GM19328 (cell line): ENCODE results near the gene ZNF90.
"Not testable (repeated sequence)": the region's sequence is repeated elsewhere in the genome, so short reads cannot be mapped to it uniquely, and the experiment has no call there.

Experiments
- ATAC-seq: cut with Tn5 transposase; IDR thresholded peaks from one replicate; pipeline ENCODE4 v1.9.1; 2021; ENCODE audit warnings: mild to moderate bottlenecking, moderate library complexity; ENCODE audit not compliant: unreplicated experiment

Gene ZNF90

DNA sequence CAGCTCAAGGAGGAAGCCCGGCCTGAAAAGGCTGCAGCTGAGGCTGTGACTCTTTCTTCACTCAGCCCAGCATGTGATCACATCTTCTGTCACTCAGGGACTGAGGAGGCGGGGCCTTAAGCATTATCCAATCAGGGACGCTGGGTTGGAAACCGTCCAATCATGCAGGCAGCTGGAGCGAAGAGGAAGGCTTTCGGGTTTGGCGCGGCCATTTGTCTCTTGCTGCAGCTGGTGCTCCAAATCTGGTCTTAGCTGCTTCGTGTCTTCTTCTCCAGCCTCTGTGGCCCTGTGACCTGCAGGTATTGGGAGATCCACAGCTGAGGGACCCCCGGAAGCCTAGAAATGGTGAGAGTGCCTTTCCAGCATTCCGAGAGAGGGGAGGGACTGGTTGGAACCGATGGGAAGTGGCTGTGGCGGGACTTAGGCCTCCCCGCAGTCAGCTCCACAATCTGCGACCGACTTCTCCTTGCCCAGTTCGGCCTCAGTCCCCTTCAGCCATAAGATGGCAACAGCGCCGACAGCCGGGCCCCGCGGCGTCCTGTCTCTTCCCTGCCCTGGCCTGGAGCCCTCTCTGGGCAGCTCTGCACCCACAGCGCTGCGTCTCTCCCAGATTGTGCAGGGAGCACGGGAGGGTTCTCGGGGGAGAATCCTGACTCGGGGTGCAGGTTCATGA lies at the start of gene ZNF90:
TSS of gene ZNF90 (plus strand) at position 210 of the 673 bp plus-strand sequence. CDS start at position 343, 133 bp downstream.
- ATAC-seq = no peak

DNA sequence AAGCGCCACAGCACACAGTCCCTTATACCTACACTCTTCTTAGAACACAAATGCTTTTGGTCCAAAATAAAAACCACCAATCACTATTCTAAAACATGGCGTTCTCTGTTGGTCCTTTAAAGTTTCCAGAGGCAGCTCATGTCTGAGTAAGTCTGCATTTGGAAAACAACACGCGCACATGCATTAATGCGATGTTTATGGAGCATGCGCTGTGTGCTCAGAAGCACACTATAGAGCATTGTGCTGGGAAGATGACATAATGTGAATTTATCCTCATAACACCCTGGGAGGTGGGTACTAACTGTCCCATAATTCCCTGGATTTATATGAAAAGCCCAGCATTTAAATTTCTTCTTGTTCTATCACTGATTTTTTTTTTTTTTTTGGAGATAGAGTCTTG lies 49.2 kb upstream of the ZNF90 start:
- ATAC-seq = no peak

DNA sequence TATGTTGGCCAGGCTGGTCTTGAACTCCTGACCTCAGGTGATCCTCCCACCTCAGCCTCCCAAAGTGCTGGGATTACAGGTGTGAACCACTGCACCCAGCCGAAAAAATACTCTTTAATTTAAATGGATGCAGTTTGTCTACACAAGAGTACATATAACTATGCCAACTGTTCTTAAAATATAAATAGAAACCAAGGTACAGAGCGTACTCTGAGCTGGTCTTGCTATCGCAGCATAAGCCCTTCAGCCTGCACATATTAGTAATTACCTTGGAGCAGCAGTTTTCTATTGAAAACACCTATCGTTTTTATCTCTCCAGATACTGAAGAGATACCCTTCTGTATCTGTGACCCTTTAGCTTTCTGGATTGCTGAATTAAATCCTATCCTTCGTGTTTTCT lies 41.9 kb upstream of the ZNF90 start:
- ATAC-seq = no peak

DNA sequence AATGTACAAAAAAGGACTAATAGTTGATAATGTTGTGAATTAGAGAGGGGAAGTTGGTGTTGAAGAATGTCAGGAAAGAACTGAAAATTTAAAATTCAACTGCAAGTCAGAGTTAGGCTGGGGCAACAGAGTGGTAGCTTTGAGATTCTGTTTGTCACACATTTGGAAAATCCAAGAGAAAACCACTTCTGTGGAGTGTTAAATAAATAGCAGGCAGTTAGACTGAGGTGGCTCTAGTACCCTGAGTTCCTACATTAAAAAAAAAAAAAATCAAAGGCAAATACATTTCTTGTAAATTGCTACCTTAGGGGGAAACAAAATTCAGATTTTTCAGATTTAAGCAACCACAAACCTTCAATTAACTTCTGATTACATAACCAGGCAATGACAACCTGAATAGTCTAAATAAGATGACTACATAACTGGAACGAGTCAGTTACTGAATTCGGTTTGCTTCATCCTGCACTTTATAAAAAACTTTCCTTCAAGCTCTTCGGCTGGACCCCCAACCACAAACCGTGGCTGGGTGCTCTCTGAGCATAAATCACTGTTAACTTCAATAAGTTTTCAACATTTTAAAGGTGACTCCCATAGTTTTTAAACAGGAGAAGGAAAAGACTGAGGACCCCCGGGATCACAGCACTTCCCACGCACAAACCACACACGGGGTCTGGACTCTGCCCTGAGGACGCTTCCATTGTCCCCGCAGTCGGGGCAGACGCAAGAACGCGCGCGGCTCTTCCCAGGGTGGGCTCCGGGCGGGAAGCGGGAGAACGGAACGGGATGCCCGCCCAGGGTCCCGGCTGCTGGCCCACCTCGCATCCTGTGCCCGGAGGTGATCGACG lies 39.2 kb upstream of the ZNF90 start:
- ATAC-seq = no peak

DNA sequence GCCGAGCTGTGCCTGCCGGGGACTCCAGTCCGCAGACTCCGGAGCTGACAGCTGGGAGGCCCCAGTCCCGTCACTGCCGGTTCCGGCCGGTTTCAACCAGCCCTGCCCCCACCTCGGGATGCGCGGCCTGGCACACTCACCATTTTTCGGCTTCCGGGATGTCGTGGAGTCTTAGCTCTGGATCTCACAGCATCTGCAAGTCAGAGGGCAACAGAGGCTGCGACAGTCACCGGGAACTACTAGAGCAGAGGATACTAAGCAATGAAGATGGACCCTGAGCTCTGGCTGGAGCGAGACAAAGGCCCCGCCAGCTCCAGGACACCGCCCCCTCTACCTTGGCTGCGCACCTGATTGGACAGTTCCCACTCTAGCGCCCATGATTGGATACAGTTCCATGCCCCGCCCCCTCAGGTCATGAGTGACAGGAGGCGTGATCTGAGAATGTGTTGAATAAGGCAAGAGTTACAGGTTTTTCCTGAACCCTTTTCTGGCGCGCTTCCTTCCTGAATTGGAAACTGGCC lies 38.5 kb upstream of the ZNF90 start, which contains the start of gene ZNF682:
TSS of gene ZNF682 (minus strand) at position 303 of the 521 bp plus-strand sequence. CDS start at position 143, 160 bp downstream.
- peak; percentile 95 for ATAC-seq

DNA sequence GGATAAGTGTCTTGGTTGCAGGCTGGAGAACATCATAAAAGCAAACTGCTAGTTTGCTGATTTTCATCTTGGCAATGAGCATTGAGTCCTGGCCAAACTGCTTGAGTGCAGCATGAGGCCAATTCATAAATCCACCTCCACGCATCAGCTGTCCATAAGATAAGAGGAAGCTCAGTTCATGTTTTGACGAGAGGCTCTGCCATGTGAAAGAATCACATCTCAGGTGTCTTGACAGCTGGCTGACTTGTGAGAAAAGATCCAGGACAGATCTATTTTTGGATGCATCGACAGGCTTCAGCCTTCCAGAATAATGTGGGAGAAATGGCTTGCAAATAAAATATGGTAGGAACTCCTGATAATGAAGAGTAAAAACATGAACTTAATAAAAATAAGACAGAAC lies 33.1 kb upstream of the ZNF90 start:
- ATAC-seq = no peak

DNA sequence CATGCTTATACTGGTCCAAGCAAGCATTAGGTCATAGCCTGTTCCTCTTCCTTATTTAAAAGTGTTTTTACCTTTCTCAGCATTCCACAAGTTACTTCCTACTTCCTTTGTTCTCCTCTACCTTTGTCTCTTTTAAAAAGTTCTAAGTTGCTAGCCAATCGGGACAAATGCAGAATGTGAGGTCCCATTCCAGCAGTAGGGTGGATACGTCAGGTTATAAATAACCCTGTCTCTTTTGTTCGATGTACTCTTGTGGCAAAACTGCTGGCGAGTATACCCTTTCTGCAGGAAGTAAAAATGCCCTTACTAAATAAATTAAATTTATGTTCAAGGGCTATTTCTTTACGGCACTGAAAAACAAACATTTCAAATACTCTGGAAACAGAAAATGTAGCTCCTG lies 32.1 kb upstream of the ZNF90 start:
- not testable (repeated sequence) for ATAC-seq

DNA sequence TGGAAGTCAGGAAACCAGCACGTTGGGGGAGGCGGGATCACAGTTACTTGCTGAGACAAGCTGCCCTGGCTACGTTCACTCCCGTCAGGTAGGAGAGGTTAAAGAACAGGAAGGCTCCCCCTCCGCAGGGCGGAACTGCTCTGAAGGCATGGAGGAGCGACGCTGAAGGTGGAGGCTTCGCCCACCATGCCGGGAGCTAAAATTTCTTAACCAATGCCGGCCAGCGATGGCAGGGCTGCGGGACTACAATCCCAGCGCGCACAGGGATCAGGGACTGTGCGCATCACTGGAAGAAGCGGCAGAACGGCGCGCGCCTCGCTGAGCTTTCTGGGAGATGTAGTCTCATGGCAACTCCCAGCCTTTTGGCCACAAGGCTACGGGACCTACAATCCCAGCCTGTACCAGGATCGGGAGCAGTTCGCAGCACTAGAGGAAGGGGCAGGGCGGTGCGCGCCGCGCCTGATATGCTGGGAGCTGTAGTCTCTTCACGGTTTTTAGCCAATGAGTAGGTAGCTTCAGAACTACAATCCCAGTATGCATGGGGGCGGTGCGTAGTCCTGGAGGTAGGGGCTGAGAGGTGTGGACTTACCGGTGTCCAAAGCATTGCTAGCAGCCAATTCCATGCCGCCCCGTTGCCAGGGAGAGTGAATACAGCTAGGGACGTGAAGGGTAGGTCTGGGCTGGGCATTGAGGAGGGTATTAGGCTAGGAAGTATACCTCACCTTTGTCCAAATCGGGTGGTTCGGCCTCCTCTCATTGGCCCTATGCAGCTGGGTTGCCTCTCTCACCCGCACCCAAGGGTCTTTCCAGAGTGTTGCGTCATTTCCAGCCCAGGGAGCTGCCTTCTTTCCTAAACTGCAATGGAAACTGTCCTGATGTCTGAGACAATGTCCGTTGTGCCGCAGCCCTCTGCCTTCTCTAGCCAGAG lies 25.7 kb upstream of the ZNF90 start:
- ATAC-seq = peak; percentile 65

DNA sequence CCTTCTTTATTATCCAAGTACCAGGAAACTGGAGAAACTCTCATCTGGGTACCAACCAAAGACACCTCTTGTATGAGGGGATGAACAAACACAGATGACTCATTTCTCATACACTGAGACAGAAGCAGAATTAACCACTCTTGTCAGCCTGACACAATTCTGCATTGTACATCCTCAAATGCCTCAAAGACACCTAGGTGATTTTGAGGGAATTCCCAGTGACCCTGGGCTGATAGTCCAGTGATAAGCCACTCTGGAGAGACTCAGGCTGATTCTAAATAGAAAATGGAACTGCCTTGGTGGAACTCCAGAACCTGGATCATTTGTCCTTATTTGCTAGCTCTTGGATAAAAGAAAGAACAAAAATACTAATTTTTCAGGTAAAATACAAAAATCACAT lies 19.1 kb upstream of the ZNF90 start:
- ATAC-seq = not testable (repeated sequence)

DNA sequence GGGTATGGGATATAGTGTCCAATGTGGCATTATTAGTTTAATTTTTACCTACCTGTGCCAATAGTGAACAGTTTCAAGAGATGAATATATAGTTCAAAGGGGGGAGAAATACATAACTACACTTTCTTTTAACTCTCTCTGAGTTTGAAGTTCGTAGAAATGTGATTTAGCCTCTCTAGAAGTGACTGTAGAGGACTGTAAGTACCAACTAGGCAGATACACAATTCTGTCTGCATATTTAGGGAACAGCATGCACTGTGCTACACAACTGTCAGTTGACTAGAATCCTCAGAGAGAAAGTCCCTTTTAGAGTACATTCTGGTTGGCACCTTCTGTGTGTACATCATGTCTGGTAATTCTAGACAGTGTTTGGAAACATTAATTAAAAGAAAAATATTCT lies 17.5 kb upstream of the ZNF90 start:
- ATAC-seq = no peak

DNA sequence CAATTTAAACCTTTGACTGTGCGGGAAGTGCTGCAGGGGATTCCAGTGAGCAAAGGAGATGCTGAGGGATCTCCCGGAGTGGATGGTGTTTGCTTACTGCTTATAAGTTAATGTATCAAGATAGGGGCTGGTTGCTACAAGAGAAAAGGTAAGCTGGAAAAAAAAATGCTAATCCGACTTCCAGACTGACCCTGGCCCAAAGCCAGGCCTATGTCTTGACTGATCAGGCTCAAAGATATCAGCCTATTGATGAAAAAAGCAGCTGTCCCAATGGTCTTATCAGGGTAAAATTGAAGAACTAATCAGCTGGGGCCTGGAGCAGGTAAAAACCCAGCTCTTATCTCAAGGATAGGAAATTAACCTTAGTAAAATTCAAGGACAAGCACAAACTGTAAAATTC lies 10.9 kb upstream of the ZNF90 start:
- ATAC-seq = no peak

DNA sequence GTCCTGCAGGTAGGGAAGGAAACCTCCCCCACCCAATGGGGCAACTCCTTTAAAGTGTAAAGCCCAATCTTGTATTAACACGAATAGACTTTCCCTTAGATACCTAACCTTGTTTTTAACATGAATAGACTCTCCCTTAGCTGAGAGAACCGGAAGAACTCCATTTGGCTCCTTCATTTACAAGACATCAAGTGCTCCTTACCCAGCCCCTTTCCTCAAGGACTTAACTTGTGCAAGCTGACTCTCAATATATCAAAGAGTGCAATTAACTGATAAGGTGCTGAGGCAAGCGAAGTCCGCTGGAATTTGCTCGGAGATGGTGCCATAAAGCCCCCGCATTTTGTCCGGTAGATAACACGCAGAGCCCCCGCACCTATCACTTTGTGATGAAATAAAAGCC lies 9.9 kb upstream of the ZNF90 start:
- no peak for ATAC-seq

DNA sequence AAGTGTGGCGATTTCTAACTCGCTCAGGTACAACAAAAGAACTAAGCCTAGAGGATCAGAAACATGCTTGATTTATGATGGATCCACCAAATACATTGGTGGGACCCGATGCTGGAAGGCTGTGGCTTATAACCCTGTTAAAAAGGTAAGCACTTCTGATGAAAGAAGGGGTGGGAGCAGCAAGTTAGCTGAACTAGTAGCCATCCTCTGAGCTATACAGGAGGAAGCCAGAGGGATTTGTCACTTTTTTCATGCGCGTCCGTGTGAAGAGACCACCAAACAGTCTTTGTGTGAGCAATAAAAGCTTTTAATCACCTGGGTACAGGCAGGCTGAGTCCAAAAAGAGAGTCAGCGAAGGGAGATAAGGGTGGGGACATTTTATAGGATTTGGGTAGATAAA lies 9.2 kb upstream of the ZNF90 start:
- ATAC-seq = not testable (repeated sequence)

DNA sequence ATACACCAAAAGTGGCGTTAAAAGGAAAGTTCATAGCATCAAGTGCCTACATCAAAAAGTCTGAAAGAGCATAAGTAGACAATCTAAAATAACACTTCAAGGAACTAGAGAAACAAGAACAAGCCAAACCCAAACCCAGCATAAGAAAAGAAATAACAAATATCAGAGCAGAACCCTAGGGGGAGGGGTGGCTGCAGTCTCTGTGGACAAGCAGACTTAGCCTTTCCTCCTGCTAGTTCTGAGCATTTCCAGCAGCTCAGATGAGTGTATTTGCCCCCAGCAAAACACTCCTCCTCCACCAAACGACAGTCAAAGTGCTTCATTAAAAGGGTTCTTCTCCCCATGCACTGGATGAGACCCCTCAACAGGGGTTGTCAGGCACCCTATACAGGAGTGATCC lies 7.1 kb upstream of the ZNF90 start:
- no peak for ATAC-seq

DNA sequence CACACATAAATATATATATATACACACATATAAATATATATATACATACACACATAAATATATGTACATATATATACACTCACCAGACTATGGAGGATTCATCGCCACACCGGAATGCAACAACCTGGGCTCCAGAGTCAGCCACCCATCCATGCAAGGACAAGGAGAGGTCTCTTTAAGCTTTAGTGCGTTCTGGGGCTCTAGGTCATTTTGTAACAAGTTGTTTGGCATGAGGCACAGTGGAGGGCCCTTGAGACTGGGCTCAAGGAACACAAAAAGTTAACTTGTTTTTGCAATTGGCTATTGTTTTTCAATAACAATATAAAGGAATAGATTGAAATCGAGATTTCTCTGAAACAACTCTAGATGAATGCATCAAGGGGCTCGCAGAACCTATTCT lies 4.9 kb upstream of the ZNF90 start:
- no peak for ATAC-seq

DNA sequence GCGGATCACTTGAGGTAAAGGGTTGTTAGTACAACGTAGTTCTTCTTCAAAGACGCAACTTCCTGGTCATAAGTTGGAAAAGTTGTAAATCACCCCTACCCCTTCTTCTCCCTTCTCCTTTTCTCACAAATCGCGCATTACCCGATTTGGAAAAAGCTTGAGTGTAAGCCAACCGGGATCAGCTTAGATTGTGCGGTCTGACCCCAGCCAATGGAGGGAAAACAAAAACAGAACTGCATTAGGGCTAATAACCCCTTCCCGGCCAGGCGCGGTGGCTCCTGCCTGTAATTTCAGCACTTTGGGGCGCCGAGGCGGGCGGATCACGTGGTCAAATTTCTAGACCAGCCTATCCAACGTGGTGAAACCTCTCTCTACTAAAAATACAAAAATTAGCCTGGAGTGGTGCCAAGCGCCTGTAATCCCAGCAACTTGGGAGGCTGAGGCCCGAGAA lies 806 bp downstream of the ZNF90 start:
- no peak for ATAC-seq

DNA sequence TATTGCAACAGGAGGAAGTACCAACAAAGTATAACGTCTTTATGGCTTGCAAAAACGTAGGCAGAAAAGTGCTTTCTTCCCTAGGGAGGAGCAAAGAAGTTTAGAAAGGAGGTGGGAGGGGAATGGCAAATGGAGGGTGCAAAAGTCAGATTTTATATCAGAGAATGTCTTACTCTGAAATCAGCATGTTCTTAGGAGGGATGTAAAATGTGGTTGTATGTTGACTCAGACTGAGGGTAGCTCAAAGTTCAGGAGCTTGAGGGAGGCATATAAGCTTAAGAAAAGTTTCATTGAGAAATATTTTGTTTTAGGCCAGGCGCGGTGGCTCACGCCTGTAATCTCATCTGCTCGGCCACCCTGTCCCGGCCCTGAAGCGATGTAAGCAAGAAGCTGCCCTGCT lies 1.7 kb downstream of the ZNF90 start:
- ATAC-seq = no peak

DNA sequence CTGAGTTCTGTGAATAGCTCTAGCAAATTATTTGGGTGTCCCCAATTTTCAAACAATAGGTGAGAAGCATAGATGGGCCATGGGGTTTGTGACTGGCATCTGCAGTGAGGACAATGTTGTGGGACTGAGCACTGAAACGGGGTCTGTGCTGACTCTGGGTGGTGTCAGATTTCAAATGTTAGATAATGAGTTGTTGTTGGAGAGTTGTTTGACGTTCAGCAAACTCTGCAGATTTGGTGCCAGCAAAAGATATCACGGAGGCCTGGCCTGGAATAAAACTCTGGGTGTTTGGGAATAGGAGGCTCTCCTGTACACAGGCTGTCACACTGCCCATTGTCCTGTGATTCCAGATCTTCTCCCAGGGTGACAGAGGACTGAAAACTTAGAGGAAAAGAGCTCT lies 2.9 kb downstream of the ZNF90 start:
- no peak for ATAC-seq

DNA sequence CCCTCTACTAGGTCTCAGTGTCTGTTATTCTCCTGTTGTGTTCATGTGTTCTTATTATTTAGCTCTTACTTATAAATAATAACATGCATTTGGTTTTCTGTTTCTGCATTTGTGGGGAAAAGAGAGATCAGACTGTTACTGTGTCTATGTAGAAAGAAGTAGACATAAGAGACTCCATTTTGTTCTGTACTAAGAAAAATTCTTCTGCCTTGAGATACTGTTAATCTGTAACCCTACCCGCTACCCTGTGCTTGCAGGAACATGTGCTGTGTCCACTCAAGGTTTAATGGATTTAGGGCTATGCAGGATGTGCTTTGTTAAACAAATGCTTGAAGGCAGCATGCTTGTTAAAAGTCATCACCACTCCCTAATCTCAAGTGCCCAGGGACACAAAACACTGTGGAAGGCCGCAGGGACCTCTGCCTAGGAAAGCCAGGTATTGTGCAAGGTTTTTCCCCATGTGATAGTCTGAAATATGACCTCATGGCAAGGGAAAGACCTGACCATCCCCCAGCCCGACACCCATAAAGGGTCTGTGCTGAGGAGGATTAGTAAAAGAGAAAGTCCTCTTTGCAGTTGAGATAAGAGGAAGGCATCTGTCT lies 4.5 kb downstream of the ZNF90 start:
- not testable (repeated sequence) for ATAC-seq

DNA sequence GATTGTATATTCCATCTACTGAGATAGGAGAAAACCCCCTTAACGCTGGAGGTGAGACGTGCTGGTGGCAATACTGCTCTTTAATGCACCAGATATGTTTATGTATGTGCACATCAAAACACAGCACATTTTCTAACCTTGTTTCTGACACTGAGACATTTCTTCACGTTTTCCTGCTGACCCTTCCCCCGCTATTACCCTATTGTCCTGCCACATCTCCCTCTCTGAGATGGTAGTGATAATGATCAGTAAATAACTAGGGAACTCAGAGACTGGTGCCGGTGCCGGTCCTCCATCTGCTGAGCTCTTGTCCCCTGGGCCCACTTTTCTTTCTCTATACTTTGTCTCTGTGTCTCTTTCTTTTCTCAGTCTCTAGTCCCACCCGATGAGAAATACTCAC lies 5.1 kb downstream of the ZNF90 start:
- not testable (repeated sequence) for ATAC-seq
